Measurements from ENCODE around the gene MYO1B.

Gene MYO1B

DNA sequence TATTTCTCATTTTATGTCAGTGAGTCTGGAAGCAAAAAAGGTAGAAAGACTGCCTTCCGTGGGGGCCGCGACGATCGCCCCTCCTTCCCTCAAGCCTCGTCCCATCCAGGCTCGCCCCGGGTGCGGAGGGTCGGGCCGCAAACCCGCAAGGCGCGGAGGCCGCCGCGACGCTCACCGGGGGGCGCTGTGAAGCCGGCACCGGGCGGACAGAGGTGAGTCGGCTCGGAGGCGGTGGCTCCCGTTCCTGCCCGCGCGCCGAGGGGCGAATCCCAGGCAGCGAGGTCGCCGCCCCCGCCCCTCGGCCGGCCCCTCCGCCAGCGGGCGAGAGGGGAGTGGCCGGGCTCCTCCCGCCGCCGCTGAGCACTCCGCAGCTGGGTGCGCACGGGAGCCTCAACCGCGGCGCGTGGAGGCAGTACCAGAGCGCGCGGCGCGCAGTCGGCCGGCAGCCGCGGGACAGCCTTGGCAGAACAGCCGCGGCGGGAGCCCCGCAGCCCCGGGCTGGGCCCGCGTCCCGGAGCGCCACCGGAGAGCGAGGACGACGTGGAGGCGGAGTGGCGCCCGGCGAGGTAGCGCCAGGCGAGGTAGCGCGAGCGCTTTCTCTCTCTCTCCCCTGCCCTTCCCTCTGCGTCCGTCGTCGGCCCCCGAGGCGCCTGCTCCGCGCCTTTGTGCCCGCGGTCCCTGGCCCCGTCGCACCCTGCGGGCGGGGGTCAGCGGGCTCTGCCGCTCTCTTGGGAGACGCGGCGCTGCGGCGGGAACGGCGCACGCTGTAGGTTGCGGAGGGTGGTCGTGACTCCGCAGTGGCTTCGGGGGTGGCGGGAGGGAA, at the start of gene MYO1B:
Gene MYO1B (plus strand): TSS at position 359 of the 823 bp plus-strand sequence. CDS start 31,492 bp downstream, outside the sequence.
- H3K4me3 ChIP-seq (replicated peaks; ENCODE audit: low read depth, low read length), result no peak within 1 kb of the TSS; the same call in 1 of the 2 replicates
- H3K27me3 ChIP-seq (replicated peaks; ENCODE audit: control insufficient read depth, insufficient read depth, low read length), result peaks cover 1% of the 10 kb centered on the region
- peak; percentile 45 for DNase-seq (ENCODE audit: extremely low read depth, insufficient read length)
- no peaks in the 10 kb centered on the region for H3K36me3 ChIP-seq (ENCODE audit: control insufficient read depth, insufficient read depth, low read length)
- TF ChIP-seq CTCF (IDR thresholded peaks at IDR 0.05; ENCODE audit: insufficient read depth, low read length, poor library complexity, severe bottlenecking), result peak; percentile 14

GRCh38 chr2:191197096-191197495, 48.1 kb upstream of the MYO1B start:
- TF ChIP-seq CTCF (IDR thresholded peaks at IDR 0.05; ENCODE audit: insufficient read depth, low read length, poor library complexity, severe bottlenecking), result no peak
- no peaks in the 10 kb centered on the region for H3K27me3 ChIP-seq (replicated peaks; ENCODE audit: control insufficient read depth, insufficient read depth, low read length)
- H3K4me3 ChIP-seq (replicated peaks; ENCODE audit: low read depth, low read length), result no peak overlapping the region
- no peak for DNase-seq (ENCODE audit: extremely low read depth, insufficient read length)
- no peaks in the 10 kb centered on the region for H3K36me3 ChIP-seq (ENCODE audit: control insufficient read depth, insufficient read depth, low read length)

DNA sequence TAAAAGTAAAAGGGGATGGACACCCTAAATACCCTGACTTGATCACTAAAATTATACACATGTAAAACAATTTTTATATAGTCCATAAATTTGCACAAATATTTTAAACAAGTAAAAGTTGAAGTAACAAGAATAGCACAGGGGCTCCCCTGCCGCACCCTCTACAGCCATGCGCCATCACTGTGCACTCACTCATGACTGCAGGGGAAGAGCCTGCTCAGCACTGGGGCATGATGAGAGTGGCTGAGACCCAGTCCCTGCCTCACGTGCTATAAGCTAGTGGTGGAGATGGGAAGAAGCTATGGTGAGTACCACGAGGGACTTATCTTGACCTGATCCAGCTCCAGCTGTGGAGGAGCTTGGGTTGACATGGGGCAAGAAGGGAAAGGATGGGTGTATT, 46.9 kb upstream of the MYO1B start:
- no peak for TF ChIP-seq CTCF (IDR thresholded peaks at IDR 0.05; ENCODE audit: insufficient read depth, low read length, poor library complexity, severe bottlenecking)
- Histone ChIP-seq H3K27me3 (replicated peaks; ENCODE audit: control insufficient read depth, insufficient read depth, low read length) (no peaks in the 10 kb centered on the region), H3K36me3 (ENCODE audit: control insufficient read depth, insufficient read depth, low read length) (no peaks in the 10 kb centered on the region), H3K4me3 (replicated peaks; ENCODE audit: low read depth, low read length) (no peak overlapping the region)
- DNase-seq (ENCODE audit: extremely low read depth, insufficient read length), result no peak

DNA sequence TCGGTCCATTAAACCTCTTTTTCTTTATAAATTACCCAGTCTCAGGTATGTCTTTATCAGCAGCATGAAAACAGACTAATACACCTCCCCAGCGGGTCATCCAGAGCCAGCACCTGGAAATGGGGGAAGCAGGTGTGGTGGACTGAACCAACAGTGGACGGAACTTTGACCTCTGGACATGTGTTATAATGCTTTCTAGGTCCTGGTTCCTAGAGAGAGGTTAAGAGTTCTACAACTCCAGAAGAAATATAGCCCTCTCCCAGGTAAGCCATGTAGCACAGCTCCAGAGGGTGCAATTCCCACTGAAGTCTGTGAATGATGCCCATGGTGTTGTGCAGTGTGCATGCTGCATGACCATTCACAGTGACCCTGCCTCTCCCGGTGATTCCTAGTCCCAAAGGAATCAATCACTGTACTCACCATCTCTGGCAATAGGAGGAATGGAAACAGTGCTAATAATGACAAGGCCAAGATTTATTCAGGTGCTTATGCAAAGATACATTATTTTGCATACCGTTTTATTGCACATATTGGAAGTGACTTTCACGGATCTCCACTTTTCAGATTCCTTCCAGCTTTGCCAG, 45.2 kb upstream of the MYO1B start:
- TF ChIP-seq CTCF (IDR thresholded peaks at IDR 0.05; ENCODE audit: insufficient read depth, low read length, poor library complexity, severe bottlenecking), result no peak
- H3K4me3 ChIP-seq (replicated peaks; ENCODE audit: low read depth, low read length), result no peak overlapping the region
- no peaks in the 10 kb centered on the region for H3K27me3 ChIP-seq (replicated peaks; ENCODE audit: control insufficient read depth, insufficient read depth, low read length)
- no peak for DNase-seq (ENCODE audit: extremely low read depth, insufficient read length)
- H3K36me3 ChIP-seq (ENCODE audit: control insufficient read depth, insufficient read depth, low read length), result no peaks in the 10 kb centered on the region

GRCh38 chr2:191200910-191201309, 44.3 kb upstream of the MYO1B start:
- no peak for TF ChIP-seq CTCF (IDR thresholded peaks at IDR 0.05; ENCODE audit: insufficient read depth, low read length, poor library complexity, severe bottlenecking)
- DNase-seq (ENCODE audit: extremely low read depth, insufficient read length), result no peak
- Histone ChIP-seq H3K36me3 (ENCODE audit: control insufficient read depth, insufficient read depth, low read length) (no peaks in the 10 kb centered on the region), H3K4me3 (replicated peaks; ENCODE audit: low read depth, low read length) (no peak overlapping the region), H3K27me3 (replicated peaks; ENCODE audit: control insufficient read depth, insufficient read depth, low read length) (no peaks in the 10 kb centered on the region)

Measured in GM06990 (cell line).